ENCODE measurements around the gene ZIC2.

DNA sequence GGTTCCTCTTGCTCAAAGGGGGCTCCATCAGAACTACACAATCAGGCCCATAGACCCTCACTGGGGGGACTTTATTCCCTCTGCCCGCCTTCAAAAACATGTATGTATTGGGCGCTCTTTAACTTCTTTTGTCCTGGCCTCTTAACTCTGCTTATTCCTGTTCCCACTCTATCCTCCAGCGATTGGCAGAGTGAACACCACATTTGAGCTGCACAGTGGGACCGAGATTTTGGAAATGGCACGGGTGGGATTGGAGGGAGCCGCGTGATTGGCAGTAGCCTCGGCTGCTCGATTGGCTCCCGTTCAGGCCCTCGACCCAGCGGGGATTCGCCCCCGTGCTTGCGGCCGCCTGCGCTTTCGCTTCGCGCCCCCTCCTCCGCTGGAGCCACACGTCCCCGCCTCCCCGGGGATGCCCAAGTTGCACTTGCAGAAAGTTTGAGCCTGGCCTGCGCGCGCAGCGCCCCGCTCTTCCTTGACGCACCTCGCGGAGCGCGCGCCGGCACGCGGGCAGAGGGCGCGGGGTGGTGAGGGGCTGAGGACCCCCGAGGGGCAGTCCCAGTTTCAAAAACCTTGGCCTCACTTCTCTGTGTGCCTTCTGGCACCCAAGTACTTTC, 9.9 kb upstream of the ZIC2 start, which contains the start of gene ZIC5:
- TF ChIP-seq, protein P1, sequence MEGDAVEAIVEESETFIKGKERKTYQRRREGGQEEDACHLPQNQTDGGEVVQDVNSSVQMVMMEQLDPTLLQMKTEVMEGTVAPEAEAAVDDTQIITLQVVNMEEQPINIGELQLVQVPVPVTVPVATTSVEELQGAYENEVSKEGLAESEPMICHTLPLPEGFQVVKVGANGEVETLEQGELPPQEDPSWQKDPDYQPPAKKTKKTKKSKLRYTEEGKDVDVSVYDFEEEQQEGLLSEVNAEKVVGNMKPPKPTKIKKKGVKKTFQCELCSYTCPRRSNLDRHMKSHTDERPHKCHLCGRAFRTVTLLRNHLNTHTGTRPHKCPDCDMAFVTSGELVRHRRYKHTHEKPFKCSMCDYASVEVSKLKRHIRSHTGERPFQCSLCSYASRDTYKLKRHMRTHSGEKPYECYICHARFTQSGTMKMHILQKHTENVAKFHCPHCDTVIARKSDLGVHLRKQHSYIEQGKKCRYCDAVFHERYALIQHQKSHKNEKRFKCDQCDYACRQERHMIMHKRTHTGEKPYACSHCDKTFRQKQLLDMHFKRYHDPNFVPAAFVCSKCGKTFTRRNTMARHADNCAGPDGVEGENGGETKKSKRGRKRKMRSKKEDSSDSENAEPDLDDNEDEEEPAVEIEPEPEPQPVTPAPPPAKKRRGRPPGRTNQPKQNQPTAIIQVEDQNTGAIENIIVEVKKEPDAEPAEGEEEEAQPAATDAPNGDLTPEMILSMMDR (IDR thresholded peaks at IDR 0.05): no peak
- TF ChIP-seq POLR2A (IDR thresholded peaks at IDR 0.05): no peak
- no peak for TF ChIP-seq POLR2AphosphoS5 (IDR thresholded peaks at IDR 0.05)

Measured in stomach (tissue), 4 donors.